T-helper 22 cell (primary cell): ENCODE results near the gene JAK2.
A peak's percentile ranks its signal among the peaks of the same experiment; 100 is the strongest.
"Not testable (repeated sequence)": the region's sequence is repeated elsewhere in the genome, so short reads cannot be mapped to it uniquely, and the experiment has no call there.

Experiments
- DNase-seq: peaks from one replicate; pipeline ENCODE4 v3.0.0-alpha.2; 2020; ENCODE audit warnings: low read depth

JAK2 gene

DNA sequence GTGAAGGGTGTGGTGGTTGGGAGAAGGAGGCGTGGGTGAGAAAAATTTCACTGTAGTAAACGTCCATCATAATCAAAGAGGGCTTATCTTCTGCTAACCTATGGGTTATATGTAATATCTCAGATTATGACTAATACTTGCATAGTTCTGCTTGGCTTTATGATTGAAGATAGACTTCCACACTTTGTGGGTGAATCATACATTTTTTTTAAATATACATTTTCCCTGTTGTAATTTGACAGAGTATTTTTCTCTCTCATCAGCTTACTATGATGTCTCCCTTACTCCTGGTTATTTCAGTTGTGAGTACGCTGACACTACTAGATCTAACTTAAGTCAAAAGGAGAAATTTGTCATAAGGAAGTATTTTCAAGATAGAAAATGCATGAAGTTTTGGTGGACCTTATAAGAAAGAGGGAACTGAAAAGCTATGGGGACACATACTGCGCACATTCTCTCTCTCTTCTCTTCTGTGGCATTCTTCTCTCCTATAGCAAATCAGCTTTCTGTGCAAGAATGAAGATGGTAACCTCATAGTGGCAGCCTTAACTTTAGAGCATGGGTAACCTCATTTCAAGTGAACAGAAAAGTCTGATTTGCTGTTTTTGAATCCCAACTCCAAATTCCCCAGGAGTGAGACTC lies 4.9 kb upstream of the JAK2 start:
- DNase-seq: no peak

DNA sequence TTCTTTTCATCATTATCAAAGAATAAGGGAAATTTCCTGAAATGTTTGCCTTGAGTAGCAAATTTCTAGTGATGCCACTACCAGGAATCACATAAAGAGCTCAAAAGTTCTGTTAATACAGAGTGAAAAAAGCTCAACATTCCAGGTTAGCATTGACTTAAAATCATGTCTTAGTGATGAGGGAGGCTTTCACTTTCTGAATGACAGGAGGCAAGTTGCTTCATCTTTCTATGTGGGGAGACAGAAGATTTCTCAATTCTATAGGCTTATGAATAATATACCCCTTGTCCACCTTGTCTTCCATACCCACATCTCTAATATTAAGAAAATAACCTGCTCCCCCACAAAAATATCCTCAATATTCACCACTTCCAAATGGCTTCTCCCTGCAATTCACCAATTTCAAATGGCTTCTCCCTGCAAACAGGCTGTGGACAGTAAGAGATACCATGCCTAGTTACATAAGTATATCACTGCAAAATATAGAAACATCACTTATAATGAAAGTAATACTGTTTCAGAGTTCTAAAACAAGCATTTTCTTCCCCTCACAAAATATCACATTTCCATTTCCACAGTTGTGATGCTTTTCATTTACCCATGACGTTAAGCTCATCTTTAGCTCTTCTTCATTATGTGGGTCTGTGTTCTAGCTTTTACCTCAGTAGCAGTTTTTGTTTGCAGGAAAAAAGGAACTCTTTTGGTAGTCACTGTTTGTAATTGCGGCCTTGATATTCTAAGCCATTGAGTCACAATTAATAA lies 2.2 kb upstream of the JAK2 start:
- no peak for DNase-seq

DNA sequence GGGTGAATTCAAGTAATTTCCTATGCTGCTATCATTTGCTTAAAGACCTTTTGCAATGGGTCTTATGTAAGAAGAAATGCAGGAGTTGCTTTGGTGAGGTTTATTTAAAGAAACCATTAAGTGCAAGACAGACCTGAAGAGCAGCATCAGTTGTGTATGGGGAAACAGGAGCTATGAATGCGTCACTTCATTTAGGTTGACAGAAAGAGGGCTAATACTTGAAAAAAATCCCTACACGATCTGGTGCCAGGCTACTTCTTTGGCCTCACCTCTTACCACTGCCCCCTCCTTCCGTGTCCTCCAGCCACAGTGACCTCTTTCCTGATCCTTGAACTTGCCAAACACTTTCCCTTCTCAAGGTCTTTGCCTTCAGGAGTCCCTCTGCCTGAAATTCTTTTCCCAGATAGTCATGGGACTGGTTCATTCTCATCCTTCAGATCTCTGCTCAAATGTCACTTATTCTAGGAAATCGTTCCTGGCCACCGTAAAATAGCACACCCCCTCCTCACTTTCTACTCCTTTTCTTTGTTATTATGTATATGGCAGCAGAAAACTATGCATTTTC lies 1.4 kb upstream of the JAK2 start:
- DNase-seq: no peak

GRCh38 chr9:4984171-4984620 lies 876 bp upstream of the JAK2 start:
- no peak for DNase-seq

DNA sequence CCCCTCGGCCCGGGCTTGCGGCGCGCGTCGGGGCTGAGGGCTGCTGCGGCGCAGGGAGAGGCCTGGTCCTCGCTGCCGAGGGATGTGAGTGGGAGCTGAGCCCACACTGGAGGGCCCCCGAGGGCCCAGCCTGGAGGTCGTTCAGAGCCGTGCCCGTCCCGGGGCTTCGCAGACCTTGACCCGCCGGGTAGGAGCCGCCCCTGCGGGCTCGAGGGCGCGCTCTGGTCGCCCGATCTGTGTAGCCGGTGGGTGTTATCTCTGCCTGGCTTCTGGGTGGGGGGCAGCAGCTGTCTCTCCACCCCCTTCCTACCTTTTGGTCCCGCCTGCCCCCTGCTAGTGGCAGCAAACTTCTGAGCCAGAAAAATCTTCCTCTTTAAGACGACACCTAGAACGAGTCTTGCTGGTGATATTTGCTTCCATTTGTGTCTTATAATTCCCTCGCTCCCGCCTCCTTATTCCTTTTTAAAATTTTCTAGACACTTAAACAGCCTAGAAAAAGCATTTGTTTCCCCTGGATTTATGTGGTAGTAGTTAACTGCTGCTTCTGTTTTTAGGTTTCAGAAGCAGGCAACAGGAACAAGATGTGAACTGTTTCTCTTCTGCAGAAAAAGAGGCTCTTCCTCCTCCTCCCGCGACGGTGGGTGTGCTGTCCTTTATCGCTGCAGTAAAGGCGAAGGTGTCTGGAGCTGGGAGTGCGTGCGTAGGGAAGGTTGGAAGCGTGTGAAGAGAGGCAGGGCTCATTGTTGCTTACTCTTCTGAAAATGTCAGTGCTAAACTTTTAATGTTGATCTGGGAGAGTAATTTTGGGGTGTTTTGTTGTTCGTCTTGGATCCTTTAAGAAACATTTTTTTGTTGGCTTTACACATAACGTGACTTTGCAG lies 554 bp downstream of the JAK2 start:
- DNase-seq: no peak

GRCh38 chr9:4986296-4986695 lies 1.2 kb downstream of the JAK2 start:
- DNase-seq: no peak

- no peak for DNase-seq
These were observed 1.7 kb downstream of the JAK2 start for GRCh38 chr9:4986783-4987182.

DNA sequence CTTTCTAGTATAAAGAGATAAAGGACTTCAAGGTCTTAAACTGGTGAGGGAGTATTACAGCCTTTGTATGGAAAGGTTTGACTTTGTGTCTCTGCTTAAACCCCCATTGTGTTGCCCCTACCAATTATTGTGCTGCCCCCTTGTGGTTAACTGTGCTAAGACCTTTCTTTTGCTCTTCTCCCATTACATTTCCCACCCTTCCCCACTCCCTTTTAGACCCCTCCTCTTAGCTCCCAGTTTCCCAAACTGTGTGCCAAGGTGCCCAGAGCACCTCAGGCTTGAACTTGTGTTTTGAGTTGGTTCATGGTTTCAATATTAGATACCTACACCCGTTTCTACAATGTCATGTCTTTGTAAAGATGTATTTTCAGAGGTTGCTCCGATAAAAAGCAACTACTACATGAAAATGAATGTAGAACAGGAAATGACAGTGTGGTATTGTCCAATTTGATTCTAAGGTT lies 2.9 kb downstream of the JAK2 start:
- DNase-seq: peak; percentile 7

- DNase-seq: no peak
These were observed 7.8 kb downstream of the JAK2 start for GRCh38 chr9:4992872-4993271.

GRCh38 chr9:4994166-4994890 lies 9.3 kb downstream of the JAK2 start:
- no peak for DNase-seq

DNA sequence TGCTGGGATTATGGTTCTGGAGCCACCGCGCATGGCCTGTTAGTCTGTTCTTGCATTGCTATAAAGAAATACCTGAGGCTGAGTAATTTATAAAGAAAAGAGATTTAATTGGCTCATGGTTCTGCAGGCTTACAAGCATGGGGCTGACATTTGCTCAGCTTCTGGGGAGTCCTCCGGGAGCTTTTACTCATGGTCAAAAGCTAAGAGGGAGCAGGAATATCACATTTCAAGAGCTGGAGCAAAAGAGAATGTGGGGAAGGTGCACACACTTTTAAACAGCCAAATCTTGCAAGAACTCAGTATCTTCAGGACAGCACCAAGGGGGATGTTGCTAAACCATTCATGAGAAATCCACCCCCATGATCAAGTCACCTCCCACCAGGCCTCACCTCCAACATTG lies 12.1 kb downstream of the JAK2 start:
- DNase-seq: no peak

- DNase-seq: no peak
These were observed 12.6 kb downstream of the JAK2 start for GRCh38 chr9:4997631-4998030.

DNA sequence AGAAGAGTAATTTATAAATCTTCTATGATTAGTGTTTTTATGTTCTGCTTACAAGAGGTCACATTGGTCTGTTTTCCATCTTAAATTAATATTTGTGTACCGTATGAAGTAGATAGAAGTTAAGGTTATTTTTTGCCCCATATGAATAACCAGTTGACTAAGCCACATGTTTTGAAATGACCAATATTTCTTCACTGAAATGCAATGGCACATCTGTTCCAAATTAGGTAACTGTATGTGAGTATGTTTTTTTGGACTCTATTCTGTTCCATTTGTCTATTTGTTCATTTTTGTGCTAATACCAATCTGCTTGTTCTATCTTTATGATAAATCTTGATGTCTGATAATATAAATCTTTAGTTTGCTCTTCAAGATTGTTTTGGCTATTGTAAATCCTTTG lies 17.7 kb downstream of the JAK2 start:
- DNase-seq: no peak

GRCh38 chr9:5004481-5004880 lies 19.4 kb downstream of the JAK2 start:
- DNase-seq: no peak

GRCh38 chr9:5008202-5008601 lies 23.1 kb downstream of the JAK2 start:
- DNase-seq: no peak

- DNase-seq: no peak
These were observed 28.3 kb downstream of the JAK2 start for GRCh38 chr9:5013374-5013773.

DNA sequence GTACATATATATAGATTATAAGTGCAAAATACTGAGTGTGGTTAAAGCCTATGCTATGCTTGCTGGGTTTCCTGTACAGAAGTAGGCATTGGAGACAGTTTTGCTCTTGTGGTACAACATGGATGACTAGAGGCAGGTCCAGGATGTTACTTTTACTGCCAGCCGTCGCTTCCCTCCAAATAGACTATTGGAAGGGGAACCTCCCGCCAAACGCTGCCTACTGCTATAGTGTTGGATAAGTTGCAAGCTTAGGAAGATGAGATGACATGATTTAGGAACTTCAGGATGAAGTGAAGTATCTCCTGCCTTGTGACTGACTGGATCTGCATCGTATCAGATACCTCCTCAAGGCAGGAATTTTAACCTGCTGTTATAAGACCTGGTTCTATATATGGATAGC lies 30.9 kb downstream of the JAK2 start:
- no peak for DNase-seq

GRCh38 chr9:5025416-5025815 lies 40.3 kb downstream of the JAK2 start:
- DNase-seq: no peak

- not testable (repeated sequence) for DNase-seq
These were observed 46.9 kb downstream of the JAK2 start for GRCh38 chr9:5031941-5032340.

DNA sequence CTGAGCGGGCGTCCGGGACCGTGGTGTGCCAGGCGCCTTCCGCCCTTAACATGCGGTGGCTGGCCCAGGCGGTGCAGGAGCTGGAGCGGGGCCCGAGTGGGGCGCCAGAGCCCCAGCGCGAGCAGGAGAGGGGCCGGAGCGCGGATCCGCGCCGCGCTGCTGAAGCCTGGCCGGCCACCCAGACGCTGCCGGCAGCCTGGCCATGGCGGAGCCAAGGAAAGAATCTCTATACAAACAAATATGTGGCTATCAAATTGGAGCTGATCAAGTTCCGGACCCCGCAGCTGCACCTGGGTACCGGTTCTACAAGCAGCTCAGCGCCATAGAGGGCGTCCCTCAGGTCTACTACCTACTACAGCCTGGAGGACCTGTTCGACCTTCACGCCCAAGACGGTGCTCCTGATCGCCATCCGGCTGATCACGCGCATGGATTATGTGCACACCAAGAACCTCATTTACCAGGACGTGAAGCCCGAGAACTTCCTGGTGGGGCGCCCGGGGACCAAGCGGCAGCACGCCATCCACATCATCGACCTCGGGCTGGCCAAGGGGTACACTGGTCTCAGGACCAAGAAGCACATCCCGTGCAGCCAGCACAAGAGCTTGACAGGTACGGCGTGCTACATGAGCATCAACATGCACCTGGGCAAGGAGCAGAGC lies 55.8 kb downstream of the JAK2 start:
- no peak for DNase-seq
